Adrenal gland (tissue), 12 donors: Measurements from ENCODE around the gene HDAC11. TPM values are rescaled to one million over a fixed set of nuclear protein-coding genes. Genes with fewer than 3 reads are reported as not detected.

ENCODE experiments used
- DNase-seq, 7 donors: peaks; one replicate each; pipeline ENCODE4 v3.0.0-alpha.2; 2019 to 2020
- H3K27ac ChIP-seq, 5 donors: fragments of 200-600 bp; sonication (generic) in 4 of 5; 1 replicate in 3 of 5; 2 replicates in 2 of 5; pipeline versions ENCODE4 v1.5.1 to v1.8.0; 2016 to 2020; ENCODE audit warnings: mild to moderate bottlenecking in 1 of 5
- H3K27me3 ChIP-seq: fragments of 200-600 bp; 2 replicates; pipeline ENCODE4 v1.8.0; 2021
- H3K36me3 ChIP-seq, 2 donors: fragments of 200-600 bp; replicated peaks in 1 of 2; 1 replicate in 1 of 2; 2 replicates in 1 of 2; pipeline versions ENCODE4 v1.5.1 to v1.8.0; 2018 to 2022
- H3K4me1 ChIP-seq, 2 donors: fragments of 200-600 bp; replicated peaks in 1 of 2; 1 replicate in 1 of 2; 2 replicates in 1 of 2; pipeline versions ENCODE4 v1.5.1 to v1.8.0; 2018 to 2021
- H3K4me3 ChIP-seq, 4 donors: fragments of 200-600 bp; sonication (generic) in 3 of 4; one replicate each; pipeline ENCODE4 v1.5.1; 2016 to 2018
- H3K9me3 ChIP-seq, 3 donors: fragments of 200-600 bp; sonication (generic) in 1 of 3; replicated peaks in 1 of 3; 1 replicate in 2 of 3; 2 replicates in 1 of 3; pipeline versions ENCODE4 v1.5.1 to v1.8.0; 2016 to 2021
- CTCF ChIP-seq, 6 experiments: fragments of 450-650 bp in 4 of 6; fragments of 200-600 bp in 2 of 6; sonication (generic) in 1 of 6; IDR thresholded peaks; 1 replicate in 5 of 6; 2 replicates in 1 of 6; pipeline versions ENCODE4 v1.5.1 to v1.8.0; 2016 to 2021; ENCODE audit warnings: antibody characterized with exemption in 6 of 6, mild to moderate bottlenecking in 2 of 6, moderate library complexity in 1 of 6
- POLR2A ChIP-seq, 2 donors: fragments of 450-650 bp; IDR thresholded peaks; one replicate each; pipeline ENCODE4 v1.6.1; 2017; ENCODE audit warnings: antibody characterized with exemption in 2 of 2, mild to moderate bottlenecking in 2 of 2, moderate library complexity in 1 of 2
- WGBS, 4 donors: extraction: QIAGEN DNeasy Blood & Tissue Kit in 2 of 4; methylation state at CpG; one replicate each; pipeline versions ENCODE4 v1.1.5 to v1.1.7; 2013 to 2017; 5-methylcytosine and 5-hydroxymethylcytosine counted together
- intact Hi-C, 2 donors: fragments of 100-400 bp; cut with DNase I; formaldehyde crosslinking; loops; one replicate each; pipeline versions ENCODE4 v1.14.1 to v1.15.0; 2022 to 2023
- polyA plus RNA-seq, 3 donors: library from polyadenylated mRNA; stranded (reverse); fragments of 200-250 nt in 2 of 3; fragments of 350-450 nt in 1 of 3; fragmentation: Illumina TruSeq in 1 of 3; extraction: RNeasy Lipid Tissue Mini Kit (QIAGEN cat#74804) in 1 of 3; gene quantifications; one replicate each; pipeline ENCODE4 v1.2.3, GENCODE V29; 2013 to 2014
- total RNA-seq, 9 donors: library from RNA; depleted of rRNA in 4 of 9; stranded (reverse); fragments of >200 nt in 4 of 9; fragments of 120-200 nt in 1 of 9; fragmentation: NEBNext Ultra II Directional in 1 of 9; extraction: Animal tissue kit (Norgen Biotek cat#: 25700) in 1 of 9; gene quantifications; one replicate each; pipeline versions ENCODE4 v1.1.0 to v1.2.4, GENCODE V29; 2013 to 2023
- donor health status: healthy with polysubstance abuse.
- donor health status: Bipolar disorder and iron deficiency.
- donor health status: DM: yes; HTN: yes; CAD: no.
- donor health status: DM: no; HTN: no; CAD: no.
- donor health status: DM: no; HTN: no; CAD: no.
- donor health status: DM: yes; HTN: yes; CAD: no.

The HDAC11 gene
- total and polyA plus RNA-seq, 12 donors = 6.9 to 58.0 (median 15.9) TPM

- WGBS, 4 donors = 95 to 100% (median 98%) methylated on average over 8 of the region's 8 CpGs
- intact Hi-C loops = no loop called here
- peaks cover 0 to 6% of the 10 kb centered on the region in 2 donors for H3K4me1 ChIP-seq
- H3K27me3 ChIP-seq = no peaks in the 10 kb centered on the region
- H3K4me3 ChIP-seq = no peak overlapping the region
- H3K36me3 ChIP-seq = no peaks in the 10 kb centered on the region
- no peak overlapping the region for H3K27ac ChIP-seq
- DNase-seq = no peak
- no peaks in the 10 kb centered on the region for H3K9me3 ChIP-seq
- no peak for TF ChIP-seq CTCF (IDR thresholded peaks at IDR 0.05)
Measured at GRCh38 chr3:13502791-13503060, 22.6 kb downstream of the HDAC11 start.

- Histone ChIP-seq H3K4me1 (peaks cover 0 to 10% of the 10 kb centered on the region in 2 donors), H3K27ac (no peak overlapping the region), H3K27me3 (no peaks in the 10 kb centered on the region), H3K36me3 (no peaks in the 10 kb centered on the region), H3K9me3 (no peaks in the 10 kb centered on the region), H3K4me3 (no peak overlapping the region)
- WGBS, 4 donors = 92 to 95% (median 94%) methylated on average over 13 to 23 of the region's 23 CpGs
- TF ChIP-seq POLR2A (IDR thresholded peaks at IDR 0.05) = no peak
- TF ChIP-seq CTCF (IDR thresholded peaks at IDR 0.05) = no peak
- intact Hi-C loops = no loop called here
- no peak for DNase-seq
Measured at GRCh38 chr3:13504161-13504831, 24.2 kb downstream of the HDAC11 start.

- Histone ChIP-seq H3K9me3 (no peaks in the 10 kb centered on the region), H3K4me3 (no peak overlapping the region), H3K27me3 (no peaks in the 10 kb centered on the region), H3K36me3 (no peaks in the 10 kb centered on the region), H3K27ac (no peak overlapping the region), H3K4me1 (peaks cover 0 to 10% of the 10 kb centered on the region in 2 donors)
- intact Hi-C loops = no loop called here
- no peak for TF ChIP-seq POLR2A (IDR thresholded peaks at IDR 0.05)
- no peak for TF ChIP-seq CTCF (IDR thresholded peaks at IDR 0.05)
- no peak for DNase-seq
- 94 to 95% (median 95%) methylated on average over 11 to 16 of the region's 16 CpGs for WGBS, 4 donors
Measured at GRCh38 chr3:13505147-13506130, 25.3 kb downstream of the HDAC11 start.

- no peaks in the 10 kb centered on the region for H3K9me3 ChIP-seq
- no peak overlapping the region for H3K27ac ChIP-seq
- H3K4me3 ChIP-seq = no peak overlapping the region
- WGBS, 4 donors = 100% methylated on average over 1 of the region's 1 CpG
- intact Hi-C loops = no loop called here
- peaks cover 0 to 10% of the 10 kb centered on the region in 2 donors for H3K4me1 ChIP-seq
- no peak for DNase-seq
- H3K36me3 ChIP-seq = no peaks in the 10 kb centered on the region
- TF ChIP-seq POLR2A (IDR thresholded peaks at IDR 0.05) (no peak), CTCF (IDR thresholded peaks at IDR 0.05) (no peak)
- no peaks in the 10 kb centered on the region for H3K27me3 ChIP-seq
Measured at GRCh38 chr3:13506239-13506638, 26.1 kb downstream of the HDAC11 start.
